Measurements from ENCODE around the gene GPX8.

The GPX8 gene

DNA sequence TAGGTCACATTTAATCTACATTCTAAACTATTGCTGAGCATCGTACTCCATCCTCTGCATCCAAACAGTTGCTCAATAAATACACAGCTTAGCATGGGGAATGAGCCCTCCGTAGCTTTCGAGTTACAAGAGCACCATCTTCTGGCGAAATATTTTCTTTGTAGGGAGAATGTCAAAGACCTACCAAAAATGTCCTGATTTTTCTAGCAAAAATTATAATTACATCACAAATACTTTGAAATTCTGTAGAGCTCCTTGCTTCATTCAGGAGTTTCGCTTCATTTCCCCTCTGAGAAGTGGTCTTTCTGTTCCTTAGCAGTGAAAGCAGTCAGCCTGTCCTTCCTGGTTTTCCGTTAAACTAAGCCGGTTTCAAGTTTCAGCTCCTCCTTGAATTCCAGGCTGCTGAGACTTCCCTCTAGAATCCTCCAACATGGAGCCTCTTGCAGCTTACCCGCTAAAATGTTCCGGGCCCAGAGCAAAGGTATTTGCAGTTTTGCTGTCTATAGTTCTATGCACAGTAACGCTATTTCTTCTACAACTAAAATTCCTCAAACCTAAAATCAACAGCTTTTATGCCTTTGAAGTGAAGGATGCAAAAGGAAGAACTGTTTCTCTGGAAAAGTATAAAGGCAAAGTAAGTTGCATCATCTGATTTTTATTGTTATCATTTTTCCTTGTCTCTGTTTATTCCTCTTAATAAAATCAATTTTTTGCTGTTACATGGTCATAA is at the start of gene GPX8:
Gene GPX8 (plus strand): TSS at position 409 of the 730 bp plus-strand sequence. CDS start 22 bp downstream, at position 431.
- peak; percentile 77 for DNase-seq (ENCODE audit: low spot score)

DNA sequence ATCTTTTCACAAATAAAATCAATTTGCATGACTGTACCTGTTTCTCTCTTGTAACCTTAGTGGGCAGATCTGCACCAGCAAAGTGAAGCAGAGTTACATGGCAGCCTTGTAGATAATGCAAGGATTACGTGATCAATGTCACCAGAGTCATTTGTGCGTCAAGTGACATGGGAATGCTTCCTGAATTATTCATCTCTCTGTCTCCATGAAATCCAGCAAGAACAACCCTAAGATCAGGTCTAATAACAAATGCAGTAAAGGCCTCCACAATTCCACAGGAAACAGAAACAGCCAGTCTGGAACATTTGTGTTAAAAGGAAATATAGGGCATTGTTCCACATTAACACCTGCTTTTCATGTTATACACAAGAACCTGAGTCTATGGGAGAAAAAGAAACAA is 49.8 kb upstream of the GPX8 start:
- DNase-seq (ENCODE audit: low spot score) = no peak

- no peak for DNase-seq (ENCODE audit: low spot score)
Observed at GRCh38 chr5:55113327-55113726, 46.6 kb upstream of the GPX8 start.

- DNase-seq (ENCODE audit: low spot score) = no peak
Observed at GRCh38 chr5:55114061-55114460, 45.9 kb upstream of the GPX8 start.

DNA sequence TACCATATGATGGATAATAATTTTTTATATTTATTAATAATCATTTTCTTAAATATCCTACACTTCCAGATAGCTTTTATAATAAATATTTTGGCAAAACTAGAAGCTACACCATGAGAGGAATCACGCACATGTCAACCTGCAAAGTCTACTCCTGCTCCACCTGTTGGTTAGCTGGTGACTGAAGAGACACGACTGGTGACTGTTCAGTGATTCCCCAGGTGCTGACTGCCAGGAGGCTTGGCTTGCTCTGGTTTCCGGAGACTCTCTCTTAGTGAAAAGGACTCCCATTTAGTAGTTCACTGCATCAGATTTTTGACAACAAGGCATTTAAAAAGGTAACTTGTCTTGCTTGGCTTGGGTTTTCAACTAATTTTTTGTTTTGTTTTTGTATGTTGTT is 36.6 kb upstream of the GPX8 start:
- no peak for DNase-seq (ENCODE audit: low spot score)

GRCh38 chr5:55134053-55134722 is 25.8 kb upstream of the GPX8 start:
- peak; percentile 4 for DNase-seq (ENCODE audit: low spot score)

DNA sequence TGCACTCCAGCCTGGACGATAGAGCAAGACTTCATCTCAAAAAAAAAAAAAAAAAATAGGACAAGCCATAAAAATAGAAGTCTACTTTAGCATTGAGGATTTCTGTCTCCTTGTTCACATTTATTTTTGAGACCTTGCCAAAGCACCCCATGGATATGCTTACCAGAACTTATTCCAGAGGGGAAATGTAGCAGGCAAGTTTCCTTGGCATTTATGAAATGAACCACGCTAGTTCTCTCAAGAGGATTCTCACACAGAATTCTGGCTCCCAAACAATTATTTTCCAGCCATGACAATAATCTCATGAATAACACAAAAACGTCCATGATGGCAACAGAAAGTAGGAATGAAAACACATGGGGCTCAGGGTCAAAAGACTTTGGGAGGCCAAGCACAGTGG is 23.4 kb upstream of the GPX8 start:
- DNase-seq (ENCODE audit: low spot score) = no peak

DNA sequence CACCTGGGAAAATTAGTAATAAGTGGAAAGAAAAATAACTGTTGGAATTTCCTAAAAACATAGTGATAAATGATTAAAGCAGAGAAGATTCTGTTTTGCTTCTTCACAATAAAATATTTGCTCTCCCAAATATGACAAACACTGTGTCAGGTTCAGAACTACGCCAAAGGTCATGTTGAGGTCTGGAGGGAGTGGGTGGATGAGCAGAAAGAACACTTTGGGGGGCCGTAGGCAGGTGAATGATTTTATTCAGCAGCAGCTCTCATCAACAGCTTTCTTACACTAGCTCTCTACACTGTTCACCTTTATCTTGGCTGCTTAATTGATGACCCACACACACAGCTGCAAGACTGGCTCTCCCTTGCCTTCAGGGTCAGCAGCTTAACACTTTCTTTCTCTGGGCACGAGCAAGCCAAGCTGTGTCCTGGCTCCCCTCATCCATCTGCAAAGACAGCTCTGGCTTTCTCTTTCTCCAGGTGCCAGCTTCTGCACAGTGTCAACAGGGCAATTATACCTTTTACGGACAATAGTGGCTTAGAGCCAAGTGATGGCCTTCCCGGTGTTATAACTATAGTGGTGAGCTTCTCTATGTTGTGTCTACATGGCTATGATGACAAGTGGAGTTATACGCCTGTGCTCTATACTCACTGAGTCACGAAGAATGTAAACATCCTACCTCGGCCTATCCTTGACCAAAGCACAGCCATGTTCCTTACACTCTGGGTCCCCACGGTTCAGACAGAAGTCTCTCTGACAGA is 18.9 kb upstream of the GPX8 start:
- no peak for DNase-seq (ENCODE audit: low spot score)

- no peak for DNase-seq (ENCODE audit: low spot score)
Observed at GRCh38 chr5:55141945-55142690, 17.9 kb upstream of the GPX8 start.

GRCh38 chr5:55143624-55144023 is 16.3 kb upstream of the GPX8 start:
- no peak for DNase-seq (ENCODE audit: low spot score)

GRCh38 chr5:55146080-55146479 is 13.9 kb upstream of the GPX8 start:
- DNase-seq (ENCODE audit: low spot score) = no peak

GRCh38 chr5:55146543-55147151 is 13.3 kb upstream of the GPX8 start:
- peak; percentile 77 for DNase-seq (ENCODE audit: low spot score)

DNA sequence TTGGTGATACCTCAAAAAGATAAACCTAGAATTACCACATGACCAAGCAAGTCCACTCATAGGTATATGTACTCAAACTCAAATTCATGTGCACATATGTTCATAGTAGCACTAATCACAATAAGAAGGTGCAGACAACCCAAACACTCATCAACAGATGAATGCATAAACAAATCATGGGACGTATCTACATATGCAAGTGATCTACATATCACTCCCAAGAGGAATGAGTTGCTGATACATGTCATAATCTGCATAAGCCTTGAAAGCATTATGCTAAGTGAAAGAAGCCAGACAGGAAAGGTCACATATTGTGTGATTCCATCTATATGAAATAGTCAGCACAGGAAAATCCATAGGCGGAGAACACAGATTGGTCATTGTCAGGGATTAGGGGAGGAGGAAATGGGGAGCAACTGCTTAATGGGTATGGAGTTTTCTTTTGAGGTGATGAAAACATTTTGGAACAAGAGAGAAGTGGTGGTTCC is 10.6 kb upstream of the GPX8 start:
- DNase-seq (ENCODE audit: low spot score) = no peak

DNA sequence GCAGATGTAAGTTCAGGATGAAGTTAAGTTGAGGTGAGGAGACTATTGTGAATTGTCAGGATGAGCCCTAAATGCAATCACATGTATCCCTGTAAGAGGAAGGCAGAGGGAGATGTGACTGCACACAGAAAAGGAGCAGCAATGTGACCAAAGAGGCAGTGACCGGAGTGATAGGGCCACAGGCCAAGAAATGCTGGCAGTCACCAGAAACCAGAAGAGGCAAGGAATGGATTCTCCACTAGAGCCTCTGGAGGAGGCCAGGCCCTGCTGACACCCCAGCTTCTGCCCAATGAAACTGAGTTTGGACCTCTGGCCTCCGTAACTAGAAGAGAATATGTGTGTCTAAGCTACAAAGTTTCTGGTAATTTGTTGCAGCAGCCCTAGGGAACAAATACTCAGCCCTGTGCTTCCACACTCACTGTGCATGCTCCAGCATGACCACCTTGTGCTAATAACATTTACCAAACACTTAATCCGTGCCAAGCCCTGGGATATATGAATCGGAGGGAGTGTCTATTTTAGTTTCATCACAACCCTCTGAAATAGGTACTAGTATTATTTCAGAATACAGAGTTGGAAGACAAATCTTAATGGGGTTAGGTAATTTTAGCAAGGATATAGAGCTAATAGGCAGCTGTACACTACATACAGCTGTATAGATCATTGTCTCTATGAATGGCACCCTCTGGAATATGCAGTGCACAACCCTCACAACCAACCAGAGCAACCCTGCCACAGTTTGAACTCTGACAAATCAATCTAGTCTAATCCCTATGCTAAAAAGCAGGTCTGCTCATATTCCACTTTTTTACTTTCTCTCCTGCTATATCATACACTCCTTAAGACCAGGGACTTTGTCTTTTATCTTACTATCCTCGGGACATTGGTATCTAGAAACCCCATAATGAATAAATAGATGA is 7.8 kb upstream of the GPX8 start:
- DNase-seq (ENCODE audit: low spot score) = no peak

GRCh38 chr5:55154873-55155272 is 5.1 kb upstream of the GPX8 start:
- DNase-seq (ENCODE audit: low spot score) = no peak

DNA sequence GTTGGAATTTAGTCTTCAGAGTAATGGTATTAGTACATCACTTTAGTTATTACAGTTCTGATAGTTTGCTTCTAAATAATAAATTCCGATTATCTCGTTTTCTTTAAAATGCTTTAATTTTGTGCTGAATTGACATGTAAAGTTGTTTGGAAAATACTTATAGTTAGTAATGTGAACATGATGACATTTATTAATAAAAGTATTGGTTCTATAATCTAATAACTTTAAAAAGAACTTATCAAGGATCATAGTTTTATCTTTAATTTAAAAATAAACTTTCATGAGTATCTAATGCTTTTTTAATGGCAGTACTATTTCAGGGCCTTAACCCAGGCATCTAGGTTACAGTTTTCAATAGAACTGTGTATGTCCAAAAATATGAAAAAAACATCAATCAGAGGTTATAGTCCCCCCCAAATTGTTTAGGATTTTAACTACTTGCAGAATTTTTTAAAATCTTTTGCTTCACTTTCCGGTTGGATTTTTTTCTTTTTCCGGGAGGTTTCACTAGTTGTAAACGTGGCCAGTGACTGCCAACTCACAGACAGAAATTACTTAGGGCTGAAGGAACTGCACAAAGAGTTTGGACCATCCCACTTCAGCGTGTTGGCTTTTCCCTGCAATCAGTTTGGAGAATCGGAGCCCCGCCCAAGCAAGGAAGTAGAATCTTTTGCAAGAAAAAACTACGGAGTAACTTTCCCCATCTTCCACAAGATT is 680 bp downstream of the GPX8 start:
- peak; percentile 31 for DNase-seq (ENCODE audit: low spot score)

GRCh38 chr5:55162666-55163065 is 2.7 kb downstream of the GPX8 start:
- DNase-seq (ENCODE audit: low spot score) = no peak

DNA sequence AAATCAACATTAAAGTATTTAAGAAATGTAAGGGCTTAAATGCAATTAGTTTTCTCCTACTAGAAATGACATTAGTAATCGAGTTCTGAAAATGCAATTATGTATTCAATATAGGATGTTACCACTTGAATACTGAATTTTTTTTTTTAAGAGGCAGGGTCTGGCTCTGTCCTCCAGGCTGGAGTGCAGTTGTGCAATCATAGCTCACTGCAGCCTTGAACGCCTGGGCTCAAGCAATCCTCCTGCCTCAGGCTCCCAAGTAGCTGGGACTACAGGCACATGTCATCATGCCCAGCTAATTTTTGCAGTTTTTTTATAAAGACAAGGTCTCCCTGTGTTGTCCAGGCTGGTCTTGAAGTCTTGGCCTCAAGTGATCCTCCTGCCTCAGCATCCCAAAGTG is 11.5 kb downstream of the GPX8 start:
- DNase-seq (ENCODE audit: low spot score) = no peak

DNA sequence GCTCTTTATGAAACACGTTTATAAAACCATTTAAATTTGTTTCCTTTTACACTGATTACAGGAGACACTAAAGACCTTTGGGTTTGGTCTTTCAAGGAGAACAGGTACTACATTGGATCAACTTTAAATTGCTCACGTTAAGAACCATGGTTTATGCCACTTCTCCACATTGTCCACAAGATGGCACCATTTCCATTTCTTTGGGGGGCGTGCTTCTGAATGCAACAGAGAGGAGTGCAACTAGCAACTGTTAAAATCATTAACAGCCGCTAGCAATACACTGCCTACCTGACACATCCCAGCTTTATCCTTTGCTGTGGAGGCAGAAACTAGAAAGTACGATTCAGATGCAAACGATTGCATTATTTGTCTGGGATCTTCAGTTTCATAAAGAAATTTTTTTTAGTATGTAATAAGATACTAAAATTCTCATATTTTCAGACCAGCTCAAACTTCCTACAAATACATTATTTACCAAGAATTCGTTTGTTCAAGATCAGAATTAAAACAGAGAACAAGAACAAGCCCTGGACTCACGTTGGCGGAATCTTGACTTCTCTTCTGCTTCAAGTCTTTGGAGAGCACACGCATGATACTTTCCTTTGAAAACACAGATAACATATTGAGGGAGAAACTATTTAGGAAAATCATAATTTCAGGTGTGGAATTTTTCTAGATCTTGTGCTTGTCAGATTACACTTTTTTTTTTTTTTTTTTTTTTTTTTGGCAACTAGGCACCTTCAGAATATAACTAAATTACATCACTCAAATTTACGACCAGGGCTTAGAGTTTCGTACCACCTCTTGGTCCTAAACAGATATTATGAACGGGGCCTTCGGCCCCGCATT is 12.3 kb downstream of the GPX8 start:
- peak; percentile 88 for DNase-seq (ENCODE audit: low spot score)

Measured in SW480 (cell line).